H1 (cell line): ENCODE data around the gene MAFF. TPM values are rescaled to one million over a fixed set of nuclear protein-coding genes. Genes with fewer than 3 reads are reported as not detected.

Experiments
- CTCF ChIA-PET: fragments of 300-600 bp; sonication (Branson Sonifier 250); formaldehyde crosslinking; loops from one replicate; lab custom pipeline; 2021; ENCODE audit not compliant: partially characterized antibody; lab: Charles Lee
- POLR2A ChIA-PET: fragments of 300-600 bp; sonication (Branson Sonifier 250); formaldehyde crosslinking; loops from one replicate; lab custom pipeline; 2021; ENCODE audit warnings: inconsistent platforms; ENCODE audit not compliant: partially characterized antibody; lab: Charles Lee
- DNase-seq, 2 experiments: peaks; one replicate each; pipeline versions ENCODE4 v3.0.0 to v3.0.0-alpha.2; 2010 to 2022; ENCODE audit warnings: low spot score in 2 of 2, low read depth in 1 of 2, mixed read lengths in 1 of 2
- FAIRE-seq: peaks from 2 replicates; lab custom pipeline; 2011; peaks lifted over from hg19 to GRCh38; lab: Jason Lieb, UNC
- H2AFZ ChIP-seq: 2 replicates; pipeline ENCODE4 v1.8.1; 2012; ENCODE audit warnings: low read length, inconsistent platforms
- H2AK5ac ChIP-seq: 2 replicates; pipeline ENCODE4 v1.6.1; 2013; ENCODE audit warnings: low read depth, low read length
- H2BK120ac ChIP-seq: replicated peaks from 2 replicates; pipeline ENCODE3; 2013; ENCODE audit warnings: low read depth, low read length, inconsistent platforms
- H2BK12ac ChIP-seq: 2 replicates; pipeline ENCODE4 v1.6.1; 2013; ENCODE audit warnings: low read depth, low read length
- H2BK15ac ChIP-seq: 2 replicates; pipeline ENCODE4 v1.6.1; 2013; ENCODE audit warnings: low read length
- H2BK20ac ChIP-seq: 2 replicates; pipeline ENCODE4 v1.6.1; 2013; ENCODE audit warnings: low read length
- H2BK5ac ChIP-seq: 2 replicates; pipeline ENCODE4 v1.6.1; 2013; ENCODE audit warnings: low read depth, low read length
- H3K14ac ChIP-seq: 2 replicates; pipeline ENCODE4 v1.6.1; 2013; ENCODE audit warnings: inconsistent platforms; ENCODE audit not compliant: insufficient read length
- H3K18ac ChIP-seq: 2 replicates; pipeline ENCODE4 v1.6.1; 2013; ENCODE audit warnings: low read length; ENCODE audit errors: extremely low read depth
- H3K23ac ChIP-seq: 2 replicates; pipeline ENCODE4 v1.6.1; 2013; ENCODE audit warnings: inconsistent platforms; ENCODE audit not compliant: insufficient read length
- H3K23me2 ChIP-seq: 2 replicates; pipeline ENCODE4 v1.6.1; 2013; ENCODE audit warnings: low read depth, low read length
- H3K27ac ChIP-seq: 2 replicates; pipeline ENCODE4 v1.6.1; 2011; ENCODE audit warnings: low read depth, low read length, inconsistent platforms
- H3K27me3 ChIP-seq, 4 experiments: replicated peaks in 1 of 4; 1 replicate in 1 of 4; 2 replicates in 3 of 4; pipeline versions ENCODE4 v1.6.1 to v1.8.1; 2011 to 2013; ENCODE audit warnings: low read length in 3 of 4, mild to moderate bottlenecking in 3 of 4, inconsistent platforms in 2 of 4, mixed read lengths in 2 of 4, moderate library complexity in 1 of 4; ENCODE audit not compliant: control insufficient read depth in 3 of 4, insufficient read depth in 3 of 4; ENCODE audit errors: extremely low read depth in 1 of 4
- H3K36me3 ChIP-seq, 4 experiments: 2 replicates each; pipeline versions ENCODE4 v1.6.1 to v1.8.1; 2011 to 2013; ENCODE audit warnings: mild to moderate bottlenecking in 4 of 4, low read length in 3 of 4, moderate library complexity in 2 of 4, control low read depth in 1 of 4, inconsistent platforms in 1 of 4; ENCODE audit not compliant: insufficient read depth in 4 of 4, control insufficient read depth in 2 of 4
- H3K4ac ChIP-seq: replicated peaks from 2 replicates; pipeline ENCODE3; 2013; ENCODE audit warnings: low read length, low read depth, mixed read lengths, inconsistent platforms; ENCODE audit not compliant: insufficient read length
- H3K4me1 ChIP-seq, 4 experiments: replicated peaks in 1 of 4; 1 replicate in 1 of 4; 2 replicates in 3 of 4; pipeline versions ENCODE4 v1.6.1 to v1.8.1; 2011 to 2013; ENCODE audit warnings: low read length in 3 of 4, inconsistent platforms in 2 of 4, mixed read lengths in 1 of 4; ENCODE audit not compliant: insufficient read depth in 4 of 4, control insufficient read depth in 3 of 4
- H3K4me2 ChIP-seq, 2 experiments: 2 replicates each; pipeline versions ENCODE4 v1.6.1 to v1.8.1; 2011 to 2013; ENCODE audit warnings: low read depth in 2 of 2, low read length in 2 of 2, control low read depth in 1 of 2, inconsistent platforms in 1 of 2, mild to moderate bottlenecking in 1 of 2; ENCODE audit not compliant: insufficient read depth in 1 of 2
- H3K4me3 ChIP-seq, 4 experiments: fragments of 200-600, 300-600 bp in 1 of 4; sonication (generic), shearing (Covaris generic), sonication (Bioruptor Twin) in 1 of 4; 2 replicates each; pipeline versions ENCODE4 v1.5.1 to v1.8.1; 2011 to 2016; ENCODE audit warnings: low read length in 4 of 4, low read depth in 3 of 4, control low read depth in 2 of 4, inconsistent platforms in 2 of 4, mild to moderate bottlenecking in 2 of 4, mixed read lengths in 1 of 4, moderate library complexity in 1 of 4; ENCODE audit not compliant: insufficient read depth in 2 of 4; ENCODE audit errors: extremely low read depth in 1 of 4
- H3K56ac ChIP-seq: replicated peaks from 2 replicates; pipeline ENCODE3; 2013; ENCODE audit warnings: low read depth, mild to moderate bottlenecking, mixed read lengths, low read length, inconsistent platforms; ENCODE audit not compliant: insufficient read length
- H3K79me1 ChIP-seq: 2 replicates; pipeline ENCODE4 v1.6.1; 2013; ENCODE audit warnings: low read depth, low read length, control low read depth
- H3K79me2 ChIP-seq, 2 experiments: 2 replicates each; pipeline versions ENCODE4 v1.6.1 to v1.8.1; 2012 to 2013; ENCODE audit warnings: low read length in 2 of 2, mild to moderate bottlenecking in 2 of 2, inconsistent platforms in 1 of 2; ENCODE audit not compliant: insufficient read depth in 2 of 2, control insufficient read depth in 1 of 2
- H3K9ac ChIP-seq, 4 experiments: replicated peaks in 1 of 4; 1 replicate in 1 of 4; 2 replicates in 3 of 4; pipeline versions ENCODE4 v1.6.1 to v1.8.1; 2011 to 2013; ENCODE audit warnings: low read depth in 3 of 4, low read length in 3 of 4, control low read depth in 2 of 4, mild to moderate bottlenecking in 2 of 4, moderate library complexity in 2 of 4, inconsistent platforms in 1 of 4; ENCODE audit errors: extremely low read depth in 1 of 4
- H3K9me3 ChIP-seq, 2 experiments: 2 replicates each; pipeline versions ENCODE4 v1.6.1 to v1.8.1; 2012 to 2013; ENCODE audit warnings: mild to moderate bottlenecking in 2 of 2, moderate library complexity in 2 of 2, control low read depth in 1 of 2, inconsistent platforms in 1 of 2, low read depth in 1 of 2, low read length in 1 of 2, mixed read lengths in 1 of 2; ENCODE audit not compliant: insufficient read depth in 2 of 2
- H4K20me1 ChIP-seq, 2 experiments: replicated peaks in 1 of 2; 2 replicates each; pipeline versions ENCODE3 to v1.8.1; 2011 to 2013; ENCODE audit warnings: inconsistent platforms in 2 of 2, low read length in 2 of 2, mild to moderate bottlenecking in 1 of 2; ENCODE audit not compliant: insufficient read depth in 2 of 2, control insufficient read depth in 1 of 2
- H4K5ac ChIP-seq: 2 replicates; pipeline ENCODE4 v1.6.1; 2013; ENCODE audit warnings: low read length, low read depth, mixed read lengths, inconsistent platforms; ENCODE audit not compliant: insufficient read length
- H4K8ac ChIP-seq: 2 replicates; pipeline ENCODE4 v1.8.0; 2013; ENCODE audit warnings: mild to moderate bottlenecking, moderate library complexity, low read length, inconsistent platforms; ENCODE audit not compliant: insufficient read depth; ENCODE audit errors: extremely low read depth
- H4K91ac ChIP-seq: replicated peaks from 2 replicates; pipeline ENCODE3; 2013; ENCODE audit warnings: low read length, mixed read lengths, inconsistent platforms; ENCODE audit not compliant: insufficient read length
- GABPA ChIP-seq: IDR thresholded peaks from 2 replicates; pipeline ENCODE4 v1.6.1; 2011; ENCODE audit warnings: mild to moderate bottlenecking, low read length, moderate library complexity, borderline replicate concordance; ENCODE audit not compliant: insufficient read depth
- KDM5A ChIP-seq: fragments of 200-600 bp; IDR thresholded peaks from 2 replicates; pipeline ENCODE4 v1.7.1; 2012; ENCODE audit warnings: mild to moderate bottlenecking, low read length, inconsistent platforms, mixed read lengths
- RFX5 ChIP-seq: IDR thresholded peaks from 2 replicates; pipeline ENCODE4 v1.6.1; 2011; ENCODE audit warnings: low read depth, low read length, improper control_type of control experiment, borderline replicate concordance
- RNF2 ChIP-seq: fragments of 200-900, 300-1000 bp; sonication (generic); IDR thresholded peaks from 2 replicates; pipeline ENCODE4 v1.7.1; 2016; ENCODE audit warnings: borderline replicate concordance, low read depth, mild to moderate bottlenecking, antibody characterized with exemption, low read length; ENCODE audit not compliant: poor library complexity, severe bottlenecking; ENCODE audit errors: missing control alignments
- WGBS, 2 experiments: shearing (Covaris generic) in 1 of 2; methylation state at CpG; one replicate each; pipeline versions ENCODE4 v1.1.6 to v1.1.7; 2013 to 2015; ENCODE audit warnings: low lambda C conversion rate in 2 of 2, mixed read lengths in 2 of 2, inconsistent platforms in 1 of 2, low coverage in 1 of 2, missing lambda C conversion rate in 1 of 2; ENCODE audit not compliant: insufficient replicate concordance in 2 of 2, insufficient coverage in 1 of 2, insufficient read length in 1 of 2; ENCODE audit errors: extremely low coverage in 1 of 2, missing lambda C conversion rate in 1 of 2; 5-methylcytosine and 5-hydroxymethylcytosine counted together
- polyA plus RNA-seq, 7 experiments: library from polyadenylated mRNA; depleted of rRNA in 3 of 7; stranded (reverse) in 5 of 7; unstranded in 2 of 7; fragments of >200 nt in 5 of 7; fragments of 200-250 nt in 2 of 7; gene quantifications; 1 replicate in 5 of 7; 2 replicates in 1 of 7; 4 replicates in 1 of 7; pipeline versions ENCODE4 v1.2.1 to v1.2.3, GENCODE V29; 2011 to 2013; ENCODE audit warnings: missing spikeins in 2 of 7, mixed read lengths in 2 of 7
- total RNA-seq: library from RNA; stranded (reverse); fragmentation: NEBNext Ultra II Directional; extraction: Animal tissue kit (Norgen Biotek cat#: 25700); gene quantifications from 2 replicates; pipeline ENCODE4 v1.2.1, GENCODE V29; 2021
- TF ChIP-seq, protein P1 (sequence below): IDR thresholded peaks from 2 replicates; pipeline ENCODE4 v1.6.1; 2012; ENCODE audit warnings: low read length, inconsistent platforms

MAFF gene
- total and polyA plus RNA-seq, 2 of the 8 experiments (the other 6 are each of a cell fraction or from before 2014, with no cell fraction given), result 1.5 to 6.3 TPM

DNA sequence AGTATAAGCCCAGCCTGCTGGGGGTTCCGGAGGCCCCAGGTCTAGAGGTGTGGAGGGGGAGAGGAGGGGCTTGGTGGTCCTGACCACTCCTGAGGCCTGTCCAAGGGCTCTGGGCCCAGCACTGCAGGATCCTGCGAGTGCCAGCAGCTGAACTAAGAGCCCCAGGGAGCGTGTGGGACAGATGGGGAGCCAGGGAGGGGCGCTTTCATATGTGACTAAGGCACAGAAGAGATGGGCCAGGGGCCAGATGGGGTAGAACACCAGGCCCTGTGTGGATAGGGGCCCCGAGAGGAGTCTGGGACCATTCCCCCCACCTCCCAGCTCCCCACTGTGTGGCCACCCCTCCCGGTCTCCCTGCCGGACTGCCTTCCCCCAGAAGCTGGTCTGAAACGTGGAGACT is 18.4 kb downstream of the MAFF start:
- H3K9me3 ChIP-seq, result no peaks in the 10 kb centered on the region
- CTCF ChIA-PET, result interaction anchor here (0.8 to 2.6 kb wide), 5 partner anchors 9 to 123 kb away, joined by 4 to 24 read pairs (median 5); partner anchors contain the start of gene MAFF
- 83% methylated on average over 7 of the region's 8 CpGs; no CpG with 5 or more reads in 1 of the 2 experiments for WGBS, 2 experiments

More for the DNA sequence above, 18.4 kb downstream of the MAFF start:
- Histone ChIP-seq H3K56ac (no peak overlapping the region), H3K27ac (peak overlapping the region; percentile 64), H2BK120ac (no peak overlapping the region), H2BK15ac (no peak overlapping the region), H4K8ac (no peak overlapping the region), H4K5ac (no peak overlapping the region), H3K18ac (peak overlapping the region; percentile 32; the same call in 1 of the 2 replicates), H3K4me1 (peaks cover 10 to 25% (median 19%) of the 10 kb centered on the region in 4 experiments), H4K91ac (no peak overlapping the region), H2BK20ac (no peak overlapping the region), H3K23me2 (no peaks in the 10 kb centered on the region), H2AK5ac (no peak overlapping the region), H2BK12ac (peak overlapping the region; percentile 86; the same call in 1 of the 2 replicates), H2BK5ac (0 out of 2 replicates have a peak overlapping the region, but pooled peaks have one; percentile 77), H3K79me2 (no peaks in the 10 kb centered on the region), H2AFZ (no peak overlapping the region), H3K9ac (no peak overlapping the region), H3K23ac (no peak overlapping the region), H3K4me2 (no peak overlapping the region), H4K20me1 (peaks cover 2 to 5% of the 10 kb centered on the region in 2 experiments), H3K4me3 (no peak overlapping the region), H3K4ac (no peak overlapping the region), H3K36me3 (peaks cover 0 to 8% (median 4%) of the 10 kb centered on the region in 4 experiments; a peak in 4 of 8 replicates), H3K14ac (no peak overlapping the region), H3K27me3 (no peaks in the 10 kb centered on the region; a peak in 1 of 7 replicates), H3K79me1 (no peaks in the 10 kb centered on the region; the same call in 1 of the 2 replicates)
- FAIRE-seq (no peak), DNase-seq (no peak)
- TF ChIP-seq KDM5A (no peak), RFX5 (no peak), RNF2 (no peak), GABPA (0 out of 2 replicates have a peak, but pooled peaks have one; percentile 20)
- TF ChIP-seq, protein P1, sequence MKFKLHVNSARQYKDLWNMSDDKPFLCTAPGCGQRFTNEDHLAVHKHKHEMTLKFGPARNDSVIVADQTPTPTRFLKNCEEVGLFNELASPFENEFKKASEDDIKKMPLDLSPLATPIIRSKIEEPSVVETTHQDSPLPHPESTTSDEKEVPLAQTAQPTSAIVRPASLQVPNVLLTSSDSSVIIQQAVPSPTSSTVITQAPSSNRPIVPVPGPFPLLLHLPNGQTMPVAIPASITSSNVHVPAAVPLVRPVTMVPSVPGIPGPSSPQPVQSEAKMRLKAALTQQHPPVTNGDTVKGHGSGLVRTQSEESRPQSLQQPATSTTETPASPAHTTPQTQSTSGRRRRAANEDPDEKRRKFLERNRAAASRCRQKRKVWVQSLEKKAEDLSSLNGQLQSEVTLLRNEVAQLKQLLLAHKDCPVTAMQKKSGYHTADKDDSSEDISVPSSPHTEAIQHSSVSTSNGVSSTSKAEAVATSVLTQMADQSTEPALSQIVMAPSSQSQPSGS, result no peak
- POLR2A ChIA-PET, result interaction anchor here (0.6 to 1.6 kb wide), 6 partner anchors 22 to 217 kb away, joined by 3 to 4 read pairs (median 3); no protein-coding TSS in a partner anchor
